ENCODE data around the gene FCHSD1.
"Not testable (repeated sequence)": the region's sequence is repeated elsewhere in the genome, so short reads cannot be mapped to it uniquely, and the experiment has no call there.

Gene FCHSD1

DNA sequence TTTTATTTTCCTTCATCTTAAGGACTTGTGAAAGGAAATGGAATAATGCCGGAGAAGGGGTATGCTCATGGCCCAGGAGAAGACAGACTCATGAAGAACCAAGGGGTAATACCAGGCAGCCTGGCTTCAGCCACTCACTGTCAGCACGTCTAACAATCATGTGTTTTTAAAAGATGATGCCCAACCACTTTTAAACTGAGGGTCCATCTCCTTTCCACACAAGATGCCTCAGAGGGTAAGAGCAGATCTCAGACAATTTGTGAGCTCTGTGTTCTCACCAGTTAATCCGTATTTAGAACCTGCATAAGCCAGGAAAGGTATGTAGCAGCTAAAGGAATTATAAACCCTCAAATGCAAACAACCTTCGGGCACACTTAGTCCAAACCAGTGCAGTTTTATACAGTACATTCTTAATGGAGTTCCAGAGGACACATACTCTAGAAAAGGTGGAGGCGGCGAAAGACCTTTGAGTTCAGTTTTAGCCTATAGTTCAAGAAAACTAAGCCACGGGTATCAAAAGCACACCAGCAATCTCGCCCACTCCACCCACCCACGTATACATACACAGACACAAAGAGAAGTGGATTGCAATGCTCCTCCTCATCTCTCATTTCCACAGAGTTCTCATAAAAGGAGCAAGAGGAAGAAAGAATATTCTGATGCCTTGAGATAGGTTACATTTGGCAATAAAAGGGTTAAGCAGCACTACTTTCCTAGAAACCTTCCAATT is 35.1 kb downstream of the FCHSD1 start:
- peak; percentile 18 for DNase-seq

DNA sequence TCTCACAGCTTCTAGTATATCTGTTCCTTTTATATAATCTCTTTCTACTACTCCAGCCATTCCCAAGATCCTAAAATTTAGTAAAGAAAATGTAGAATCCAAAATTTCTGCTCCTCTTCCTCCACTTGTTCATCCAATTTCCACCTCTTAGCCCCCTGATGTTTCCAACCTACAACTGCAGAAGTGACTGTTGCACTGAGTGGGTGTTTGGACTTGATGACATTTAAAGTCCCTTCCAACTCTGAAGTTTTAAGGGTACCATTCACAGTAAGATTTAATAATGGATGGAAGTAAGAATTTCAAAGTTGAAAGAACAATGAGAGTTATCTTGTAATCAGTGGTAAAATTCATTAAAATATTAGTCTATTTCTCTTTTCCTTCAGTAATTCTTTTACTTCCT is 37.9 kb downstream of the FCHSD1 start:
- no peak for DNase-seq

DNA sequence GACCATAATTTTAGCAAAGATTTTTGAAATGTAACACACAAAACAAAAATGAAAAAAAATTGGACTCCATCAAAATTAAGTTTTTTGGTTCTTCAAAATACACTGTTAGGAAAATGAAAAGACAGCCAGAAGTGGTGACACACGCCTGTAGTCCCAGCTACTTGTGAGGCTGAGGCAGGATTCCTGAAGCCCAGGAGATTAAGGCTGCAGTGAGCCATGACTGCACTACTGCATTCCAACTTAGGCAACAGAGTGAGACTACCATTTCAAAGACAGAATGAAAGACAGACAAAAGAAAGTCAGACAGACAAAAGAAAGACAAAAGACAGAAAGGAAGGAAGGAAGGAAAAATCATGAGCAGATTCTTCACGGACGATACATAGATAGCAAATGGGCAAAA is 39.9 kb downstream of the FCHSD1 start:
- DNase-seq, result no peak

DNA sequence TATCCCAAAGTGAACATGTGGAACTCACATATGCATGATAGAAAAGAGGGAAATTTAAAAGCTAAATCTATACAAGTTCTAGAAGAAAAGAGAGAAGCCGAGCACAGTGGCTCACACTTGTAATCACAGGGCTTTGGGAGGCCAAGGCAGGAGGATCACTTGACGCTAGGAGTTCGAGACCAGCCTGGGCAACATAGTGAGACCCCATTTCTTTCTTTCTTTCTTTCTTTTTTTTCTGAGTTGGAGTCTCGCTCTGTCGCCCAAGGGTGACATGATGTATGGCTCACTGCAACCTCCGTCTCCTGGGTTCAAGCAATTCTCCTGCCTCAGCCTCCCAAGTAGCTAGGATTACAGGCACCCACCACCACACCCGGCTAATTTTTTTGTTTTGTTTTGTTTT is 41.3 kb downstream of the FCHSD1 start:
- DNase-seq, result not testable (repeated sequence)

DNA sequence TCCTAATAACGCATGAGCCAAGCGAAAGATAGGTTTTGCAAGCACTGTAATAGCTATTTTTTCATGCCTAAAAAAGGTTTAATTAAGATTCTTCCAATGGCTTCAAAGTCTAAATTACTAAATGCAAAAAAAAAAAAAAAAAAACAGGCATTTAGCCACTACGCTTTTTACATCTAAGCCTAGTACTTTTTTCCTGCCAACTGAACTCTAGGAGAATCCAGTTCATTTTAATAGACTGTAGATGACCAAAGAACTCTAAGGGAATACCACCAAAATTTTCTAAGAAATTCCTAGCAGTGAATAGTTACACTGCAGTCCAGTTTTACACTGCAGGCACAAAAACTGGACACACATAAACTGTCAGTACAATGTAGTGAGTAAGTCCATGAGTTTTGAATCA is 42.2 kb downstream of the FCHSD1 start:
- DNase-seq, result no peak

DNA sequence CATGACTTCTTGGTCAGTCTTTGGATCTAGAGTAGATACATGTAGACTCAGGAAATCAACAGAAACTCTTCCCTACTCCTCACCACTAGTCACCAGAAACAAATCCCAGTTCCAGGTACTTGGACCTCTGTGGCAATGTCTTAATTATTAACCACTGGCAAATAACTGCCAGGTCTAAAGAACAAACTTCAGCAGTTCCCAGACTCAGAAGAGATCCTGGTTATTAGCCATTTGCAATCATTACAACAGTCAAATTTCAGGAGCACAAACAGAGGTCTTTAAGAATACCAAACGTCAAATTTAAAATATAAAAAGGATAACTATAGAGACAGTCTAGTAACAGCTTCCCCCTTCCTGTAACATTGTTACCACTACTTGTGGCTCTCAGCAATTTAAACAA is 42.7 kb downstream of the FCHSD1 start:
- no peak for DNase-seq

DNA sequence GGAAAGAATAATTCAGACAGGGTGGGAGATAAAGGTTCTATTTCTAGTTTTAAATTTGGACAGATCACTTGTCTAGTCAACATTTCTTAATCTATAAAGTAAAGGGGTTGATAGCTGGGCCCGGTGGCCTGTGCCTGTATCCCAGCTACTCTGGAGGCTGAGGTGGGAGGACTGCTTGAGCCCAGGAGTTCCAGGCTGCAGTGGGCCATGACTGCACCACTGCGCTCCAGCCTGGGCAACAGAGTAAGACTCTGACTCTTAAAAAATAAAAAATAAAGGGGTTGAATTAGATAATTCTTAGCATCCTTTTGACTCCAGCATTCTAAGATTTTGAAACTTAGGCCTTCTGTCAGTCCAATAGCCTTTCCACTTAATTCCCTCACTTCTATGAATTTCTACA is 43.2 kb downstream of the FCHSD1 start:
- DNase-seq, result no peak

DNA sequence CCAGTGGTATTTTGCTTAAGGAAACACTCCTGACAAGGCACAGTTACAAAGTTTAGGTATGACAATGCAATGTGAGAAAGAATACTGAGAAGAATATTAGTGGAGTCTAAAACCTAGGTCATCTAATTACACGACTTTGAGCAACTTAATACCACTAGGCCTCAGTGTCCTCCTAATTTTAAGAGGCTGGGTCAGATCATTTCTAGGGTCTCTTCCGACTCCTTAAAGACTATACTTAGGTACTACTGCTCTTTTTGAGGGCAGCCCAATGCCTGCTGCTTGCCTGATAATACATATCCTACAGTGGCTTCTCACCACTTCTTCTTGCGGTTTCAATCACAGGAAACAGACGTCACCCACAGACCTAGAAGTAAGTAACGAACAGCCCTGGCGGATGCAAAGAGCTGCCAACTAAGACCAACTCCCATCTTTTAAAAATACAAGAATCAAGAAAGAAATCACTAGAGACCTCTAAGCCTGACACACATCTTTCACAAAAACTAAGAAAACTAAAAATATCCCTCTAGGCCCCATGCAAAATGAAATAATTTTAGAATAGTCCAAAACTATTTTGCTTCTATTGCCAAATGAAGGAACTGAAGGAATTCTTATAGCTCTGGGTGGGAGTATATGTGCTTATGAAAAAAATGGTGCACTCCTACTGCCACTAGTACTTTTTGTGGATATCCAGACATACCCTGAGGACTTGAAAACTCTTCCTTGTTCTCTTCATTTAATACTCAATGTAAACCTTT is 45.5 kb downstream of the FCHSD1 start:
- DNase-seq, result peak; percentile 66

DNA sequence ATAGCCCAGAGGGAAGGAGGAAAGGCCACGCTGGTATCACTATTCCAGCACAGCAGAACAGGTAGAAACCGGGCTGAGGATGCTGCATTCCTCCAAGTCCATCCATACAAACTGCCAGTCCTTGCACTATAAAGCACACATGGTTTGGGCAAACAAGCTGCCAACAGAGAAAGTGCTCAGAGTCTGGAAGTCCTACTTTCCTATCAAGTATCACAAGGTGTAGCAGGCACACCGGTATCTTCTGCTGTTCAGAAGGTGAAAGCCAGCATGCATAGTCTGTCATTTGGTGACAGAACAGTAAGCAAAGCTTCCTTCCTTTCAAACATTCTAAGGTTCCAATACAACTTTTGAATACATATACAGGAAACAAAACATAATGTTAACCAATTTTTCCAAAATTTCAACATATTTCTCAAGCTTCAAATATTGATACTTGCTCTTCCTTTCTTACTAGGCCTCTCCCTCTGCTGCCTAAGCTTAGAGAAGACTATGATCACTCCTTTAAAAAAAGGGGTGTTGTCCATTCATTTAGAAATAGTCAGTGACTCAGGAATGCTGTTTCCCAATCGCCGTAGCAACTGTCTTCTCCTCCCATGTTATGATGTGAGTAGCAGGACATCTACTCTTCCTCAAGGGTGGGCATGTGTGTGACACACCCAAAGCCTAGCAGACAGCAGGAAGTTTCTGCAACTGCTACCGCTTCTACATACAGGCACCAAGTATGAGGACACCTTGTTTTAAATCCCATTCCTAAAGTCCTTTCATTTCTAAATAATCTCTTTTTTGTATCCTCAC is 47.1 kb downstream of the FCHSD1 start:
- DNase-seq, result no peak

DNA sequence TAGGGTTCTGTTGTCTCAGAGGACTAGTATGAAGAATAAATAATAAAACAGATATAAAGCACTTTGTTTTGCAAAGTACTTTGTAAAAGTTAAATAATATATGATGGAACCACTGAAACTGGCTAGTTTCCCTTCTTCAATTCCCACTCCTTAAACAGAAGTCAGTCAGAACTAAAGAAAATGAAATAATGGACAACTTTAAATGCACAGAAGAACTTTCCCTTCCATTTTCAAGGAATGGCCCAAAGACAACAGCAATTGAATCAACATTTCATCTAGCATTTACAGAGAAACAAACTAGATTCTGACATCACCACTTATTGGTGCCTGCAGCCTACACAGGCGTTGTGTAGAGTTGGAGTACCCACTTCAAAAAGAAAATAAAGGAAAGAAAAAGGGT is 48.6 kb downstream of the FCHSD1 start:
- DNase-seq, result no peak

DNA sequence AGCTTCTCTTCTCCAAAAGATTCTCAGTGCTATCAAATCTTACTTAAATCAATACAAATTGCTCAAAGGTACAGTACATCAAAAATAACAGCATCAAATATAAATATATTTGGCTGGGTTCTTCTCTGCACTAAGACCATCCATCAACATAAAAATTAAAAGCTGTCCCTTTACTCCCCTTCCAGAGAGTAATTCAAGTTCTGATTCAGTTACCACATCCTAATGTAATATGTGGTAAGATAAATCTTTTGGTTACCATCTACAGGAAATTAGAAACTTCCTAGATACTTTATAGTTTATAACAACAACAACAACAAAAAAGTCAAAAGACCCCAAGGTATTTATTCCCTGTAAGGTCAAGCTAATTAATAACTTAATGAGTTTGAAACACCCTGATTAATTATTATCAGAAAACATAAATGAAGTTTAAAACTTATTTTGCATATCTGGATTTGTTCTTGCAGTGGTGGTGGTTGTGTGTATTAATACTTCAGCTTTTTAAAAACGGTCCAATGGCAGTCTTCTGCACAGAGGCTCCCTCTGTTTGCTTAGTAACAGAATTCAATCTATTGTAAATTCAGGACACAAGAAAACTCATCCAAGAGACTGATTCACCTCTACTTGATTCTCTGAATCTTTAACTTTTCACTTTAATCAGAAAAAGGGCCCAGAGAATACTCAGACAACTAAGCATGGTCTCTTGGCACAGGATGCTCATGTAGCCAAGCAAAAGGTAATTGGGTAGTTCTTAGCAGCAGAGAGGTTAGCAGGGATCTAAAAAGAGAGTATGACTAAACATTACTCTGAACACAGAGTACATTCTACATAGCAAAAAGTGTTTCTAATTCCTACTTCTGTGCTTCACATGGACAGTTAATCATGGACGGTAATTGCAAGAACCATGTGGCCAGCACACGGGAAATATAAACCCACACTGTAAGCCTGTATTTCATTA is 52.5 kb downstream of the FCHSD1 start:
- DNase-seq, result no peak

DNA sequence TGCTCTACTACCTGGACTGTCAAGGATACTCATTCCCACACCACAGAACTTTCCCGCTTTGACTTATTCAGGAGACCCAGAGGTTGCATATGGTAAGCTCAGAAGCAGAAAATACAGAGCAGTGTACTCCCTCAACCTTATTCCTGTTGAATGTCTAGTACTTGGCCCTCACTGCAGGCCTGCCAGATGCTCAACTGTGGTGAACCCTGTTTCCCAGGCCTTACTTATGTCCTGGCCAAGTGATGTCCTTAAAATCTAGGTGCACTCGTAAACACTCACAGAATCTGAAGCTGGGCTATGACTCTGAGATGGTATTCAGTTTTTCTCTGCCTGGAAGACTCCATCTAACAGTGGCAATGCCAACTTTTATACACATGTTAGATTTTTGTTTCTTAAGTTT is 53.4 kb downstream of the FCHSD1 start:
- no peak for DNase-seq

DNA sequence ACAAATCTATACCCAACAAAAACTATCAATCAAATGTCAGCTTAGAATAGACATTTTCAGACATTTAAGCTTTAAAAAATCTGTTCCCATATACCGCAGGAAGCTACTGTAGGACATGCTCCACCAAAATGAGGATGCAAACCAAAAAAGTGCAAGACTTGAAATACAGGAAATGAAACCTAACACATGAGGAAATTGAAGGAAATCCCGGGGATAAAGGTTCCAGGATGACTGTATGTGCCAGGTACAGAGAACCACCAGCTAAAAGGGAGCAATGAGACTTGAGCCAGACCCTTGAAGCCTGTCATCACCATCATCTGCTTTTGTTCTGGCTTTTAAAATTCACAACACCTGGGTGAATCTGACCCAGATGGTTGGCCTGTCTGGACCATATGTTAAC is 53.8 kb downstream of the FCHSD1 start:
- no peak for DNase-seq

DNA sequence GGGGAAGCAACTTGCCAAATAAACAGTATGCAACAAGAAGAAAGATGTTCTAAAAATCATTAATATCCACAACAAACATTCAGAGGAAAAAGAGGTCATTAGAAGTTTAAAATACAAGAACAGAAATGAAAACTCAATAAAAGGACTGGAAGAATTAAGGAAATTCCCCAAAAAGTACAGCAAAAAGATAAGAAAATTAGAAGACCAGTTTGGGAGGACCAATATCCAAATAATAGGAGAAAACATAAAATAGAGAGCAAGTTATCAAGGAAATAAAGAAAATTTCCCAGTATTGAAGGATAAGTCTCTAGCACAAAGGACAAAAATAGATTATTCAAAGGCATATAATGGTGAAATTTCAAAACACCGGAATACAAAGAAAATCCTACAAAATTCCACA is 54.4 kb downstream of the FCHSD1 start:
- no peak for DNase-seq

DNA sequence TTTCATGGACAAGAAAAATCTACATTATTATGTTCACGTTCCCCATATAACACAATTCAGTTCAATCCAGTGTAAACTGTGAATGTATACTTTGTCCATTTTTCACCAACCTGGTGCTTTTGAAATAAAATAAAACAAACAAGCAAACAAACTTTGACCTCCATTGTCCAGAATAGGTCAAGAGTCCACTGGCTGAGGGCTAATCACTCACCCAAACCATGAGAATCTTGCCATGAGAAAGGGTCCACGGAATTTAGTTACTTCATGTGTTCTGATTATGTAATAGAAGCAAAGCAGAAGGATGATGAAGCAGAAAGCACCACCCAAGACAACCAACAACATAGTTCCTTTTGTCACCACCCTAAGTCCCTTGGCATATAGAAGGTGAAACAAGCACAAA is 61.1 kb downstream of the FCHSD1 start:
- DNase-seq, result no peak

Data from activated naive CD4-positive, alpha-beta T cell treated with Interleukin-2 at 50 U/mL for 16 hours (primary cell).